DMS79 (cell line): ENCODE results near the gene PGGT1B.

Experiments
- DNase-seq: peaks from one replicate; lab custom pipeline; 2025; lab: John Stamatoyannopoulos, UW

Gene PGGT1B

GRCh38 chr5:115180165-115180709 lies 82.4 kb downstream of the PGGT1B start:
- no peak for DNase-seq

- no peak for DNase-seq
Observed at GRCh38 chr5:115179394-115180164, 83.1 kb downstream of the PGGT1B start.

- no peak for DNase-seq
Observed at GRCh38 chr5:115179030-115179393, 83.7 kb downstream of the PGGT1B start.

GRCh38 chr5:115170929-115171510 lies 91.7 kb downstream of the PGGT1B start:
- no peak for DNase-seq

GRCh38 chr5:115170134-115170928 lies 92.3 kb downstream of the PGGT1B start:
- no peak for DNase-seq

GRCh38 chr5:115169487-115170133 lies 93.1 kb downstream of the PGGT1B start, which contains the start of gene TRIM36:
Gene TRIM36 (minus strand): TSS chr5:115169908. CDS start chr5:115169634, 274 bp downstream.
- peak; percentile 63 for DNase-seq

- no peak for DNase-seq
Observed at GRCh38 chr5:115168829-115169486, 93.7 kb downstream of the PGGT1B start.

- DNase-seq = no peak
Observed at GRCh38 chr5:115166744-115167393, 95.8 kb downstream of the PGGT1B start.

- DNase-seq = no peak
Observed at GRCh38 chr5:115165790-115166189, 96.9 kb downstream of the PGGT1B start.

GRCh38 chr5:115160975-115161475 lies 101.7 kb downstream of the PGGT1B start:
- DNase-seq = no peak
